Endothelial cell of umbilical vein (primary cell): Measurements from ENCODE around the gene PRR16. TPM values are rescaled to one million over a fixed set of nuclear protein-coding genes. Genes with fewer than 3 reads are reported as not detected.

Source experiments
- BruUV-seq: library from RNA; stranded (reverse); fragments of 400-500 nt; replicated peaks from 2 replicates; lab custom pipeline; 2021; lab: Mats Ljungman, UMichigan
- CTCF ChIA-PET: fragments of 300-600, 350-600 bp; sonication (Branson Sonifier 250); formaldehyde crosslinking; loops from one replicate; lab custom pipeline; 2021; ENCODE audit warnings: antibody characterized with exemption, inconsistent platforms; lab: Charles Lee
- POLR2A ChIA-PET: fragments of 300-600, 350-600 bp; sonication (Branson Sonifier 250); formaldehyde crosslinking; loops from one replicate; lab custom pipeline; 2021; ENCODE audit warnings: antibody characterized with exemption, inconsistent platforms; lab: Charles Lee
- DNase-seq: peaks from one replicate; pipeline ENCODE4 v3.0.0-alpha.2; 2011; ENCODE audit warnings: low read depth, low spot score
- FAIRE-seq: peaks from 2 replicates; lab custom pipeline; 2011; peaks lifted over from hg19 to GRCh38; lab: Jason Lieb, UNC
- H2AFZ ChIP-seq: 2 replicates; pipeline ENCODE4 v1.6.0; 2012; ENCODE audit warnings: low read depth, low read length, control low read depth, inconsistent platforms
- H3K27ac ChIP-seq: 2 replicates; pipeline ENCODE4 v1.5.1; 2011; ENCODE audit warnings: low read depth, mild to moderate bottlenecking, control low read depth, low read length, moderate library complexity; ENCODE audit not compliant: insufficient read depth
- H3K27me3 ChIP-seq, 2 experiments: 2 replicates each; pipeline versions ENCODE4 v1.6.0 to v1.6.1; 2011; ENCODE audit warnings: low read length in 2 of 2, mixed read lengths in 1 of 2; ENCODE audit not compliant: control insufficient read depth in 2 of 2, insufficient read depth in 2 of 2
- H3K36me3 ChIP-seq, 2 experiments: 2 replicates in 1 of 2; 3 replicates in 1 of 2; pipeline ENCODE4 v1.5.1; 2011; ENCODE audit warnings: low read length in 2 of 2, mild to moderate bottlenecking in 1 of 2, moderate library complexity in 1 of 2; ENCODE audit not compliant: control insufficient read depth in 2 of 2, insufficient read depth in 2 of 2; ENCODE audit errors: extremely low read depth in 1 of 2
- H3K4me1 ChIP-seq: 3 replicates; pipeline ENCODE4 v1.5.1; 2011; ENCODE audit warnings: mild to moderate bottlenecking, low read length; ENCODE audit not compliant: control insufficient read depth, insufficient read depth; ENCODE audit errors: extremely low read depth
- H3K4me2 ChIP-seq: 2 replicates; pipeline ENCODE4 v1.6.1; 2011; ENCODE audit warnings: low read length, control low read depth, mixed read lengths; ENCODE audit not compliant: insufficient read depth
- H3K4me3 ChIP-seq, 3 experiments: fragments of 200-600 bp in 1 of 3; sonication (generic), shearing (Covaris generic) in 1 of 3; replicated peaks in 1 of 3; 2 replicates each; pipeline ENCODE4 v1.5.1; 2011 to 2016; ENCODE audit warnings: control low read depth in 3 of 3, low read length in 3 of 3, mild to moderate bottlenecking in 2 of 3, inconsistent platforms in 1 of 3, low read depth in 1 of 3, moderate library complexity in 1 of 3; ENCODE audit not compliant: insufficient read depth in 1 of 3
- H3K79me2 ChIP-seq: 2 replicates; pipeline ENCODE4 v1.6.0; 2012; ENCODE audit warnings: low read length, inconsistent platforms; ENCODE audit not compliant: control insufficient read depth, insufficient read depth
- H3K9ac ChIP-seq: replicated peaks from 2 replicates; pipeline ENCODE3; 2011; ENCODE audit warnings: low read length, control low read depth; ENCODE audit not compliant: insufficient read depth; ENCODE audit errors: extremely low read depth
- H3K9me1 ChIP-seq: replicated peaks from 3 replicates; pipeline ENCODE4 v1.6.0; 2011; ENCODE audit warnings: mild to moderate bottlenecking, low read length; ENCODE audit not compliant: control insufficient read depth, insufficient read depth; ENCODE audit errors: extremely low read depth
- H3K9me3 ChIP-seq: replicated peaks from 2 replicates; pipeline ENCODE4 v1.5.1; 2012; ENCODE audit warnings: low read length, inconsistent platforms; ENCODE audit not compliant: control insufficient read depth, insufficient read depth
- H4K20me1 ChIP-seq: replicated peaks from 2 replicates; pipeline ENCODE3; 2011; ENCODE audit warnings: mild to moderate bottlenecking, low read length; ENCODE audit not compliant: control insufficient read depth, insufficient read depth; ENCODE audit errors: extremely low read depth
- EZH2 ChIP-seq: IDR thresholded peaks from 2 replicates; pipeline ENCODE4 v1.6.1; 2012; ENCODE audit warnings: borderline replicate concordance, low read depth, mild to moderate bottlenecking, moderate library complexity, low read length, inconsistent platforms; ENCODE audit not compliant: severe bottlenecking
- FOS ChIP-seq: IDR thresholded peaks from 2 replicates; pipeline ENCODE4 v1.6.1; 2011; ENCODE audit warnings: mild to moderate bottlenecking, low read length, moderate library complexity, borderline replicate concordance; ENCODE audit not compliant: insufficient read depth
- GATA2 ChIP-seq: IDR thresholded peaks from 2 replicates; pipeline ENCODE4 v1.7.0; 2011; ENCODE audit warnings: low read depth, mild to moderate bottlenecking, moderate library complexity, mixed read lengths, low read length; ENCODE audit not compliant: insufficient read length, insufficient read depth
- JUN ChIP-seq: IDR thresholded peaks from 2 replicates; pipeline ENCODE4 v1.6.1; 2011; ENCODE audit warnings: borderline replicate concordance, low read depth; ENCODE audit not compliant: insufficient read length, insufficient read depth
- MYC ChIP-seq: IDR thresholded peaks from one replicate; pipeline ENCODE4 v1.6.1; 2011; ENCODE audit warnings: mild to moderate bottlenecking, low read depth, low read length
- POLR2A ChIP-seq: IDR thresholded peaks from 2 replicates; pipeline ENCODE4 v1.6.1; 2012; ENCODE audit warnings: low read depth, mild to moderate bottlenecking, control low read depth, low read length
- POLR2AphosphoS5 ChIP-seq: IDR thresholded peaks from 2 replicates; pipeline ENCODE4 v1.6.1; 2012; ENCODE audit warnings: low read depth, mild to moderate bottlenecking, control low read depth, low read length, moderate library complexity; ENCODE audit not compliant: insufficient read depth
- dilution Hi-C: fragments of 300-500 bp; cut with MboI; formaldehyde crosslinking; loops from one replicate; pipeline ENCODE4 v1.15.0; 2019; ENCODE audit warnings: low sequenced_read_pairs; ENCODE audit not compliant: extremely low pct_ligation_motif_present
- intact Hi-C: fragments of 100-400 bp; cut with micrococcal nuclease; formaldehyde crosslinking; loops from one replicate; pipeline ENCODE4 v1.10.0; 2022
- polyA plus RNA-seq, 4 experiments: library from polyadenylated mRNA; depleted of rRNA in 3 of 4; stranded (reverse) in 3 of 4; unstranded in 1 of 4; fragments of >200 nt; gene quantifications; 2 replicates each; pipeline versions ENCODE4 v1.2.1 to v1.2.3, GENCODE V29; 2011 to 2012; ENCODE audit warnings: missing spikeins in 1 of 4
- total RNA-seq: library from RNA; stranded (reverse); gene quantifications from 2 replicates; pipeline ENCODE4 v1.2.3, GENCODE V29; 2021
- TF ChIP-seq, protein P1 (sequence below), 2 donors: IDR thresholded peaks; 1 replicate in 1 of 2; 2 replicates in 1 of 2; pipeline ENCODE4 v1.5.1; 2011; ENCODE audit warnings: low read length in 2 of 2, mild to moderate bottlenecking in 2 of 2, moderate library complexity in 2 of 2, control low read depth in 1 of 2, inconsistent platforms in 1 of 2, low read depth in 1 of 2; ENCODE audit not compliant: insufficient read depth in 1 of 2; ENCODE audit errors: extremely low read depth in 1 of 2
- TF ChIP-seq, protein P2 (sequence below): IDR thresholded peaks from 2 replicates; pipeline ENCODE4 v1.6.1; 2011; ENCODE audit not compliant: insufficient read depth, insufficient read length

The PRR16 gene
- total and polyA plus RNA-seq, 2 donors (not counting 3 experiments of a cell fraction or from before 2014, with no cell fraction given) = 0.91 to 1.2 TPM

GRCh38 chr5:120682851-120683250, 218.8 kb downstream of the PRR16 start:
- TF ChIP-seq, protein P1, sequence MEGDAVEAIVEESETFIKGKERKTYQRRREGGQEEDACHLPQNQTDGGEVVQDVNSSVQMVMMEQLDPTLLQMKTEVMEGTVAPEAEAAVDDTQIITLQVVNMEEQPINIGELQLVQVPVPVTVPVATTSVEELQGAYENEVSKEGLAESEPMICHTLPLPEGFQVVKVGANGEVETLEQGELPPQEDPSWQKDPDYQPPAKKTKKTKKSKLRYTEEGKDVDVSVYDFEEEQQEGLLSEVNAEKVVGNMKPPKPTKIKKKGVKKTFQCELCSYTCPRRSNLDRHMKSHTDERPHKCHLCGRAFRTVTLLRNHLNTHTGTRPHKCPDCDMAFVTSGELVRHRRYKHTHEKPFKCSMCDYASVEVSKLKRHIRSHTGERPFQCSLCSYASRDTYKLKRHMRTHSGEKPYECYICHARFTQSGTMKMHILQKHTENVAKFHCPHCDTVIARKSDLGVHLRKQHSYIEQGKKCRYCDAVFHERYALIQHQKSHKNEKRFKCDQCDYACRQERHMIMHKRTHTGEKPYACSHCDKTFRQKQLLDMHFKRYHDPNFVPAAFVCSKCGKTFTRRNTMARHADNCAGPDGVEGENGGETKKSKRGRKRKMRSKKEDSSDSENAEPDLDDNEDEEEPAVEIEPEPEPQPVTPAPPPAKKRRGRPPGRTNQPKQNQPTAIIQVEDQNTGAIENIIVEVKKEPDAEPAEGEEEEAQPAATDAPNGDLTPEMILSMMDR (IDR thresholded peaks at IDR 0.05; ENCODE audit: extremely low read depth in 1 of 2, insufficient read depth in 1 of 2, low read depth in 1 of 2, low read length in 2 of 2) = no peak
- TF ChIP-seq FOS (no peak), JUN (no peak), EZH2 (no peak), GATA2 (no peak), POLR2AphosphoS5 (no peak), MYC (no peak), POLR2A (no peak)
- TF ChIP-seq, protein P2, sequence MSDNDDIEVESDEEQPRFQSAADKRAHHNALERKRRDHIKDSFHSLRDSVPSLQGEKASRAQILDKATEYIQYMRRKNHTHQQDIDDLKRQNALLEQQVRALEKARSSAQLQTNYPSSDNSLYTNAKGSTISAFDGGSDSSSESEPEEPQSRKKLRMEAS = no peak
- Histone ChIP-seq H3K4me2 (no peak overlapping the region), H3K4me1 (no peaks in the 10 kb centered on the region), H3K9ac (no peak overlapping the region), H2AFZ (no peak overlapping the region), H4K20me1 (no peaks in the 10 kb centered on the region), H3K9me3 (no peaks in the 10 kb centered on the region), H3K4me3 (no peak overlapping the region), H3K27ac (no peak overlapping the region), H3K27me3 (no peaks in the 10 kb centered on the region), H3K9me1 (no peaks in the 10 kb centered on the region), H3K36me3 (no peaks in the 10 kb centered on the region), H3K79me2 (no peaks in the 10 kb centered on the region)
- dilution Hi-C loops = no loop called here
- no peak for DNase-seq
- ChIA-PET POLR2A (no interaction called here), CTCF (no interaction called here)
- intact Hi-C loops = no loop called here
- FAIRE-seq = no peak
- no TSS peak for BruUV-seq
